T-helper 9 cell (primary cell): ENCODE results near the gene AMOTL1.
"Not testable (repeated sequence)": the region's sequence is repeated elsewhere in the genome, so short reads cannot be mapped to it uniquely, and the experiment has no call there.

Experiments
- DNase-seq: peaks from one replicate; pipeline ENCODE4 v3.0.0-alpha.2; 2020

Gene AMOTL1

DNA sequence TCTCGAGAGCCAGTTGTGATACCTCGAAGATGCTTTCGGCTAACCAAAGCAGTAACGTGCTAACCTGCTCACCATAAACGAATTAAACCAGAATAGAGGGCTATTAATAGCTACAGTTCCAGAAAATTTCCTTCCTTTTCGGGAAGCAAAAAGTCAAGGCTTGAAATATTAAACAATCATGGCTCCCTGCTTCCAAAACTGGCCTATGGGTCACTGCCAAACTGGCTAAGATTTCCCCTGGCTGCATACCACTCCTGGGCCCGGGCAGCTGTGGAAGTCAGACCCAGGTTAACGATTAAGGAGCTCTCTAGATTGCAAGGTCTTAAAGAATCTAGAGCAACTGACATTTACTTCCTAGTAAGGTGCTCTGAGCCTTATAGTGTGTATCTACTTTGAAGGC is 1.7 kb downstream of the AMOTL1 start:
- DNase-seq: no peak

DNA sequence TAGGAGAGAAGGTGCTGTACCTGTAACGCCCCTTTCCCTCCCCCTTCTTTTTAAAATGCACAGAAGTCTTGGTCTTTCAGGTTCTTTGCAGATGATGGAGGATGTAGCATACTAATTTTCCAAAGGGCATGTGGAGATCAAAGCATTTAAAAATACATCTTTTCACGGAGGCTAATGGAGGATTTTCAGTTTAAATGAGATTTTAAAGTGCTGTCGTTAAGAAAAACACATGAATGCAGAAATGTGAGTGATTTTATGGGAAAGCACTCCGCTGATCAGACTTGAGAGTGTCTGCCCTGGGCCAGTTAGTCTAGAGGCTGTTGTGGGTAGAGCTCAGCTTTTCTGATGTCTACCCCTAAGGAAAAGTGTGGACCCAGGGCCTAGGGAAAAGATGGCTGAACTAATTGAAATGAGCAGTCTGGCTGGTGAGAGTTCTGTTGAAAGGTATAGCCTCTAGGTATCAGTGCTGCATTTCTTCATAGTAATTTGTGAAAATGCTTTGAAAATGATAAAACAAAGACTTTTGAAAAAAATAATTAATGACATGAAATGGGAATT is 2.5 kb downstream of the AMOTL1 start:
- DNase-seq: no peak

DNA sequence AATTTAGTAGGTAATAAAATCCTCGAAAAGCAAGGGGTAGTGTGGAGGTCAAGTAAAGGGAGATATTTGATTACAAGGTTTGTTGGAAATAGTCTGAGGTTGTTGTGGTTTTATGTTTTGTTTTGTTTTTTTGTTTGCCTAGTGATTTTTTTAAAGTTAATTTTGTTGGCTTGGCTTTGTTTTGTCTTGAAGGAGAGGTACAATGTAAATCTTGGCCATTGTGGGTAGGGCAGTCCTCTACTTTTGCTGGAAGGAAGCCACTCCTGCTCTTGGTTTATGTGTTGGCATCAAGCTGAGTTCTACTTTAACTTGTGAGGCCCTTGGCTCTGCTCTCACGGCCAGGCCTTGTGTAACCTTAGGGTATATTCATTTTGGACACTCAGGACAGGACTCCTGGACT is 3.2 kb downstream of the AMOTL1 start:
- DNase-seq: no peak

DNA sequence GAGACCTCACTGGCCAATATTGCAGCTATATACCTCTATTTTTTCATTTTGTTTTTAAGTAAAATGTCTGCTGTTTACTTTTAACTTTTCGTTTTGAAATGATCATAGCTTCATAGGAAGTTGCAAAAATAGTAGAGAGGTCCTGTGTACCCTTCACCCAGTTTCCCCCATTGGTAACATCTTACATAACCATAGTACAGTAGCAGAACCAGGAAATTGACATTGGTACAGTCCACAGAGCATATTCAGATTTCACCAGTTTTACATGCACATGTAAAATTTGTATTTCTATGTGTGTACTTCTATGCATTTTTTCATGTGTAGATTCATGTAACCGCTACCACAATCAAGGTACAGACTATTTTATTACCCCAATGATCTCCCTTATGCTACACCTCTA is 3.8 kb downstream of the AMOTL1 start:
- DNase-seq: no peak

DNA sequence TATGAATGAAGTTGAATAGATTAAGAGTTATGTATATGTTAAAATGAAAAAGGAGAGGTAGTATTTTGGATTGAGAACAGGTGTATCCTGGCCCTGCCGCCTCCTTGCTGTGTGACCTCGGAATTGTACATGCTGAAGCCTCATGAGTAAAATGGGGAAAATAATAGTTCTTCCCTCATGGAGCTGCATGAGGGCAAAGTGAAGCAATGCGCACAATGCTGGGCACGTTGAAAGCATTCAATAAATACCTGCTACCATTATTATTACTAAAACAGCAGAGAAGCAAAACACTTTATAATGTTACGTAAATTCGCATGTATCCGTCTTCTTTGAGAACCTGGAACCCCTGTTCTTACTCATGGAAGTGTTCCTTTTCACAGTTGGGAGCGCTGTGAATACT is 5.7 kb downstream of the AMOTL1 start:
- no peak for DNase-seq

DNA sequence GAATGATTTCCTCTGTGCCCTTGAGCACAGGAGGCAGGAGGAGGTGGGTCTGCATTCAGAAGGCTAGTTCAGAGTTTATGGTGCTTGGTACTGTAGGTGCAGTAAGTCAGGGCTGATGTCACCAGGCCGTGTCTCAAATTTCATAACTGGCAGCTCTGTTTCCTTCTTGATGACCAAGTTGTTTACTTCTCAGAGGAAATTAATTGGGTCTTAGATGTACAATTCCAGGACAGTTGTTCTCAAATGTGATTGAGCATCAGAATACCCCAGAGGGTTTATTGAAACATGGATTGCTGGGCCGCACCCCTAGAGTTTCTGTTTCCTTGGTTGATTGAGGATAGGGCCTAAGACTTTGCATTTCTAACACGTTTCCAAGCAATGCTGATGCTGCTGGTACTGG is 6.2 kb downstream of the AMOTL1 start:
- DNase-seq: no peak

DNA sequence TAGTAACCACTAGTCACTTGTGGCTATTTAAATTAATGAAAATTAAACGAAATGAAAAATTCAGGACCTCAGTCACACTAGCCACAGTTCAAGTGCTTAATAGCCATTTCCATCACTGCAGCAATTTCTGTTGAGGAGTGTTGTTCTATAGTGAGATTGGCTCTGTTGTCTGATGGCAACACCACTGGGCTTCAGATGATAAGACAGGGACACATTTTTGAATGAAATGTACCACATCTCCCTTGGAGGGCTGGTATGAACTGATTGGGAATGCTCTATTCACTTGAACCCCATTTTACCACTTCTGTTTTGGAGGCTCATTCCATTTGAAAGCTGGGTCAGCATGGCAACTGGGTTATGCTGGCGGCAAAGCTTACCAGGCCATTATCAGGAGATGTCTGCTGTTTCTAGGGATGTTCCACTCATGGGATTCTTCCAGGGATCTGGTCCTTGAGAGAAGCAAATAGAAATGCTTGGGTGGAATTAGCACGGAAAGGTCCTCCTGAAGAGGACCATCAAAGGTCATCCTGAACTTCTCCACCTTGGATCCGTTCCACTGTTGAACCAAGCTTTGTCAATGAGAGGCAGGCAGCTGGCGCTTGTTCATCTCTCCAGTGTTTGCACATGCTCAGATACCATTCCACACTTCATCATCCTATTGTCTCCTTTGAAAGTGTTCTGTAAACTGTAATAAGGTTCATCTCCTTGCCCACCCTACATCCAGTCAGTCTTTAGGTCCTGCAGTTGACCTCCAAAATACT is 7.6 kb downstream of the AMOTL1 start:
- no peak for DNase-seq

DNA sequence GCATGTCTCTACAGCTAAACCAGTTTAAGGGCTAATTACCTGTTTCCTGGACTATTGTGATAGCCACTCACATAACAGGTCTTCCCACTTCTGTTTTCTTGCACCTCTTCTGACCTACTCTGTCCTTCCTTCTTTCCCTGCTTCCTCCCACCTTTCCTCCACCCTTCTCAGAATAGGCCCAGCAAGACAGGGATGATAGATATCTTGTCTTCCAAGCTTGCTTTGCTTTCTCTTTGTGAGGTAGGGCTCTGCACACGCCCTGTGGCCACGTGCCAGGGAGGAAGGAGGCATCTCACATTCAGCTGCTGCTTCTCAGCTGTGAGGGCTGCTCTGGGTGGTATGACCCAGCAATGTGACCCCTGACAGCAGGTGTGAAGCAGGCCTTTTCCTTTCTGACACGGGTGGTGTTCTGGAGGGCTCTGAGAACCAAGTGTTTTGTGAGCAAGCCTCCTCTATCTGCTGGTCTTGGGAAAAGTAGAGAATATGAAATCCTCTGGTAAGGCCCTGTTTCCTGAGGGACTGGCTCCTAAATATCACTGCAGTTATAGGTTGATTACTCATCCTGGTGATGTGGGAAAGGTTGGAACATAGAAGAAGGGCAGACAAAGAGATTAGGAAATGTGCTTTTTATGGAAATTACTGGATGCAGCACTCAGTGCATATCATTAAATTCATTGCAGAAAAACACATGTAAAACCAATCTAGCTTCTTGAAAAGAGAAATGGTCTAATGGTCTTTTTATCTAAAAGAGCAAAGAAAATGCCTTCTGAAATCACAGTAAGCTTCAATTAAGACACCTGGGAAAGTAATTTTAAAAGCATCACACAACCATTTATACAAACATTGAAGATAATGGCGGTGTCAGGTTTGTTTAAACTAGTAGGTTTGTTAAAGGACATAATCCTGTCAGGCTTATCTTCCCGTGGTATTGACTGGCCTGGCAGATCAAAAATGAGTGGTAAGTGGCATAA is 8.5 kb downstream of the AMOTL1 start:
- no peak for DNase-seq

DNA sequence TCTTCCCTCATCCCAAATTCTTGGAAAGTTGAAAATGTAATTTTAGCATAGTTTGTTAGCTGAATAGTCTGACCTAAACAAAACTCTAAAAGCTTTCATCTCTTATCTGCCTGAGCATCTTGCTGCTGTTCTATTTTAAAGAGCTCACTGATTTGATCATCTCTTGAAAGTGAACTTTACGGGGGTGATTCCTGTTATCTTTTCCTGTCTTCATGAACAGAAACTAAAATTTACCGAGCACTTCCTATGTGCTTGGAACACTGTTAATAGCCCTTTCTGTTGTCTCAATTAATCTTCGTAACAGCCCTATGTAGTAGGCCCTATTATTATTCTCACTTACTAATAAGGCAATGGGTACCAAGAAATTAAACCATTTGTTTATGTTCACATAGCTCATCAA is 12.3 kb downstream of the AMOTL1 start:
- DNase-seq: no peak

DNA sequence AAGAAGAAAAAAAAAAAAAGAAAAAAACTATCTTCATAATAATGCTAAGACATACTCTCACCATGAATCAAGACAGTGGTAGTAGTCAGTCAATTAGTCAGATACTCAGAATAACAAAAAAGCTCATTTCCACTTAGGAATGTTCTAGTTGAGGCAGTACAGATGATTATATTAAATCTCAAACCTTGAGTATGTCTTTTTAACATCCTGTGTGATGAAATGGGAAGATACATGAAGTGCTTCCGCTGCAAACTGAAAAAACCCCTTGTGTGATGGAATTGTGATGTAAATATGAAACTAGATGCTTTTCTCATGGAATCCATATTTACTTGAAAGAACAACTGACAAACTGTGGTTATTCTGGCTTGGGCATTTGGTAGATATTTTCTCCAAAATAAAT is 13.7 kb downstream of the AMOTL1 start:
- DNase-seq: no peak

DNA sequence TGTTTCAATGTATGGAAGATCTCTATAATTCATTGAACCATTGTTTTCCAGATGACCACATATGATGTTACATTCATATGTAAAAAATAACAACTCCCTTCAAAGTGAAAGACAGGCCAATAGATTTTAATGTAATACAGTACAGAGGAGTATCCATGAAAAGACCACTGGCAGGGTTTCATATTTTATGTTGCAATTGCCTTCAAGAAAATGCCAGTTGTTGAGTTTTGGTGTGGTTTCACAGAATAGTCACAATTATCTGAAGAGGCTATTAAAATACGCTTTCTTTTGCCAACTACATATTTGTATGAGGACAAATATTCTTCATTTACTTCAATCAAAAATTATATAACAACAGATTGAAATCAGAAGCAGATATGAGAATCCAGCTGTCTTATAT is 14.3 kb downstream of the AMOTL1 start:
- DNase-seq: no peak

DNA sequence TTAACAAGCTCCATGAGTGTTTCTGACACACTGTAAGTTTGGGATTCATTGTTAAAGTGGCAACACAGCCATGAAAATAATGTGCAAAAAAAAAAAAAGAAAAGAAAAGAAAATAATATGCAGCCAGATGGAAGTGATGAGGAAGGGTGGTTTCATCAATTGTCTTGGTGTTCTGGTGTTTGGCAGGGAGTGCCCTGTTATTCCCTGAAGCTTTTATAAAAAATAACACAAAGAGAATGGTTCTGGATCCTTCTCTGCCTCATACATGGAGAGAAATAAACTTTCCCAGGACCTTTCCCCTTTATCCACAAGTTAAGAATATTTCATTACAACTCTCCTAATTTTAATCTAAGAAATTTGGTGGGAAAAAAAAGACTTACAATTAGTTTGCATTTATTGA is 16.7 kb downstream of the AMOTL1 start:
- DNase-seq: no peak

DNA sequence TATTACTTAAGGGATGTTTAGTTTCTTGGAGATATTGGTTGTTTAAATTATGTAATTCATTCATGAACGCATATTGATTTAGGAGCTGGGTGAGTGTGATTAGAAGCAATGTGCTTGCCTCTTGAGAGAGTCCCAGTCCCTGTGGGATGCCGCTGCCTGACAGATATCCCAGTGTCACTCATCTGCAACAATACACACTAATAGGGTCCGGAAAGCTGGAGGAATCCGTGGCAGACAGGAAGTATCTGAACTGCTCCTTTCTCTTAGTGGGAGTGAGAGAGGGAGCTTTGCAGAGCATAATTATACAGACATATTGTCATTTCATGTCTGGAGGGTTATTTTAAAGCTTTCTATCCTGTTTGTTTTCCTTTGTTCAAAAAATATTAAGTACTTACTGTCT is 17.4 kb downstream of the AMOTL1 start:
- no peak for DNase-seq

DNA sequence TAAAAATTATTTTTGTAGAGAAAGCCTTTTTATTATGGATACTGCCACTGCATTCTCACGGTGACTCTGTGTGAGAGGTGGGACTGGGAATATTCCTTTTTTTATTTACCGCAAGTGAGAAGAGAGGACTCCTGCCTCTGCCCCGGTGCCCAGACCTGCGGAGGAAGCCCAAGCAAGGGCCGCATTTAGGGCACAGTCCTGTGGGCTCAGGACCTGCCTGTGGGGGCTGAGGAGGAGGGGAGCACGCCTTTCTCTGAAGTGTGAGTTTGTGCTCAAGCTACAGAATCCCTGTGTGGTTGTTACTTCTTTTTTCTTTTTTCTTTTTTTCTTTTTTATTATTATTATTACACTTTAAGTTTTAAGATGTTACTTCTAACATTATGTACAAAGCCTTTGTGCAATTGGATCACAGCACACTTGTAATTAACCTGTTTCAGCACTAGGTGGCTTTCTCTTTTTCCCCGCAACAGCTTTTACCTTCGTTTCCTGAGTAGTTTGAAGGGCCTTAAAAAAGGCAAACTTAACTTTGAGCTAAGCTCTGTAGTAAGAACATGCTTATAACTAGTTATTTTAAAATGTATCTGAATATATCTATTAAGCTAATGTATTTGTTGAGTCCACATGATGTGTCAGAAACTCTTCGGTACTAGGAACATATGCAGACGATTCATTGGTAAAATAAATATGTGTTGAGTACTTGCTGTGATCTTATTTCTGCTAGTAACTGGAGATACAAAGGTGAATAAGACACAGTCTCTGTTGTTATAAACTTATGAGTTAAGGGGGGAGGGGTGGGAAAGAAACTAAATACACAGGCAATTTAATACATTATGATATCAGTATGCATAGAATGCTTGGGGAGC is 18.3 kb downstream of the AMOTL1 start:
- no peak for DNase-seq

DNA sequence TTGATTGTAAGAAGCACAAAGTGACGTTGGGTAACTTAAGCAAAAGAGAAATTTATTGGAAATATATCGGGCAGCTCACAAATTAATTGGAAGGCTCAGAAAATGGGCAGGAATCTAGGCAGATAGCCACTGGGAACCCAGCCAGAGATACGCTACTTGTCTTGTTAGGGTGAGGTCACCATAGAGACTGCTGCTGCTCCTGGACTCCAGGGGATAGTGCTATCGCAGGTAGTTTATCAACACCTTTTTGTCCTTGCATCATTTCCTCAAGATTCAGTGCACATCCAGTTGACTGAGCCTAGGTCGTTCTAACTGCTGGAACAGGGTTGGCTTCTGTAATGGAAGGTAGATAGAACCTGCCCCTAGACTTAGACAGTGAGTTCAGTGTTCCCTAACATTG is 19.6 kb downstream of the AMOTL1 start:
- DNase-seq: no peak

DNA sequence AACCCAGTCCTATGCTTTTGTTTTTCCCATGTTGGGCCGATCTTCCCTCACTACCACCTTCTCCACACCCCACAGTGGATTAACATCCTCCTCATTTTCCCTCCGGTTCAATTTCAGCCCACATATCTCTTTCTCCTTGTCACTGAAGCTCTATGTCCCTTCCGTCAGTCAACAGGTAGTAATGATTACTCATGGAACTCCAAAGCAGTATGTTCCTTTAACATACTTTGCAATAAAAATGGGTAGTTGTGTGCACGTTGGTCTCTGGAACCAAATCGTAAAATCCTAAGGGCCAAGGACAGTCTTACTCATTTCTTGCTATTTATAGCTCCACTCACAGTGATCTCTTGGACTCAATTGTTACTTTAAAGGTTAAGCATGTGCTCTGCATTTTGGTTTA is 20.2 kb downstream of the AMOTL1 start:
- DNase-seq: no peak

DNA sequence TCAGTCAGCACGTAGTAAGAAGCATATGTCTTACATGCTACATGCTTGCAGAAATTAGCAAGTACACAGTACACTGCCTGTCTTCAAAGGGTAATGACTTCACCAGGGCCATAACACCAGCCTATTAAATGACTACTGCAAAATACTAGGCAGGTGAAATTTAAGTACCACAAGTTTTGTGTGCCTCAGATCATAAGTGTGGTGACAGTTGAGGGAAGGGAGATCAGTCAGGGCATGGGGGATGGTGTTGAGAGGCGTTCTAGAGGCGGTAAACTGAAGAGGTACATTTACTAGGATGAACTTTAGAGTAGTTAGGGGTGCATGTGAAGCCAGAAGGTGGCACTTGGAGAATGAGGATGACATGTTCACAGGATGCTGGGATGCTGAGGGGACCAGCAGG is 22.0 kb downstream of the AMOTL1 start:
- DNase-seq: no peak

DNA sequence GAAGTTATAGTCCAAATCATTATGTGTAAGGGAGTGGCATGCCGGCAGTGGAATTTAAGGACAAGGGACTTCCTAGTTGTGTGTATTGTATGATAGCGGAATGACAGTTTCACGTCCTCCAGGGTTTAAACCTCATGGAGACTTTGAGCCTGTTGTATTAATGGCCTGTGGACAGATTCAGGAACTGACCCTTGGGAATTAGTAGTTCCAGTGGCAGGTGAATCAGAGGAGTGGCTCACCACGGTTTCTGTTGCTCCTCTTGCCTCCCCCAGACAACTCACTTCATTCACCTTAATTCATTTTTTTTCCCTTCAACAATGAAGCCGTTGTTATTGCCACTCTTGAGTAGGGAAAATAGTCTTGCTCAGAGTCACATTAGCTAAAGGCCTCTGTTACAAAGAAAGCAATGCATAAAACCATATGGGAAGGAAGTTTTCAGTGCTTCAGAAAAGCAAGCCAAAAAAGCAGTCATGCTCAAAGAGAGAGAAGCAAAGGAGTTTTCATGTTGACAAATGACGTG is 22.6 kb downstream of the AMOTL1 start:
- DNase-seq: no peak

DNA sequence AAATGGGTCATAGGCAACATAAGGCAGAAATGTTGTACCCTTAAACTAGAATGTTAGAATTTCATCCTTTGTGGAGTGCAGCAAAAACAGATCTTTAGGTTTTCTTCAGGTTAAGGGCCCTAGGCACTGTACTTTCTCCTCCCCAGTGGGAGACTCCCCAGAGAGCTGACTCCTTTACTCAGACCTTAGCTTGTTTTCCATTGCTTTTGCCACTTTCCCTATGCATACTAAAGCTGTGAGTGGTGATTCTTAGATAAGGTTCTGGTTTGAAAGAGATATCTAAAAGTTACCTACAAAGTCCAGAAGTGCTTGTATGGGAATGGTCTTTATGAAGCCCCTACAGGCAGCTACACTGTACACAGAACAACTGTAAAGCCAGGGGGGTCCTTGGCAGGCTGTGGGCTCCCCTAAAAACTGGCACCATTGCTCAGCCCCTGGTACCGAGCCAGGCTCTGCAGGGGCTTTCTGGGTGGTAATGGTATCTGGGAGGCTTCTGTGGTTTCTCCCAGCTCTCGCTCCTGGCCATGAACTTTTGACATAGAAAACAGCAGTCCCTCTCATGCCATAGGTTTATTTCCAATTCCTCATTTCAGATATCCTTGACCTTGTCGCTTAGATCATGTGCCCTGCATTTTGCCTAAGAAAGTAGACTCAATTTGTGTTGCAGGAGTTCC is 23.2 kb downstream of the AMOTL1 start:
- DNase-seq: no peak

DNA sequence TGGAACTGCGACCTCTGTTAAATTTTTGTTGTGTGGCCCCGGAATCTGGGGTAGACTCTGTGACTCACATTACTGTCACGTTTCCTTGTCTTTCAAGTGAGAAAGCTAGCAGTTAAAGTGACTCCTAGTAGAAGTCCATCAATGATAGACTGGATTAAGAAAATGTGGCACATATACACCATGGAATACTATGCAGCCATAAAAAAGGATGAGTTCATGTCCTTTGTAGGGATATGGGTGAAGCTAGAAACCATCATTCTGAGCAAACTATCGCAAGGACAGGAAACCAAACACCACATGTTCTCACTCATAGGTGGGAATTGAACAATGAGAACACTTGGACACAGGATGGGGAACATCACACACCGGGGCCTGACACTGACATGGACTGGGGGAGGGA is 23.8 kb downstream of the AMOTL1 start:
- DNase-seq: not testable (repeated sequence)

DNA sequence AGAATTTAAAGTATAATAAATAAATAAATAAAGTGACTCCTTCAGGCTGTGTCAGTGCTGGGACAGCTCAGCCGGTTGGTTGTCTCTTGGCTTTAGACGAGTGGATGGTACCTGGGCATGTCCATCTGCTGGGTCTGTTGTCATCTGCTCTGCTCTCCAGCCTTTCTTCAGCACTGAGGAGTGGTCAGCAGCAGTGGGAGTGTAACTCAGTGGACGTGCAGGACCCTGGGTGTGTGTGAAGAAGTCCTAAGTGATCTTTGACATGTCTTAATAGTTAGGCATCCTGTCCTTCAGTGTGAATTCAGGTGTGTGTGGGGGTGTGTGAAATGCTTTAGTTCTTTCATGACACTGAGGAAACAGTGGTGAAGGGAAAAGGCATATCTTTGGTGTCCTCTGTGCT is 24.3 kb downstream of the AMOTL1 start:
- no peak for DNase-seq

DNA sequence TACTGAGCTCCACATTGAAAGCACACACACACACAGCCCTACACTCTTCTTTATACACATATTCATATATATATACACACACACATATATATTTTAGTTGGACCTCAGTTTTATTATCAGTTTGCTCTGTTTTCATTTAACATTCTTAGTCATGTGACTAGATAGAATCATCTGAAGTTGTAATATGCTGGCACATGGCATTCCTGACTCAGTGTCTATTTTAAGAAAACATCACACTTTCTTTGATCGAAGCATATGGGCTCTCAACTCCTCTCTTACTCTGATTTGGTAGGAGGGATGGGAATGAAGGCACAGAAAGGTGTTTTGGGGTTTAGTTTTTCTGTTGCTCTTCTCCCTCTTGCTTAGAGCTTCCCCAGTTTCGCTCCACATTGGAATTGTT is 24.8 kb downstream of the AMOTL1 start:
- DNase-seq: no peak
